Progenitor cell of endocrine pancreas (in vitro differentiated cells): Measurements from ENCODE around the gene SZT2. TPM values are rescaled to one million over a fixed set of nuclear protein-coding genes. Genes with fewer than 3 reads are reported as not detected.
A peak's percentile ranks its signal among the peaks of the same experiment; 100 is the strongest.

Experiments used
- DNase-seq: peaks from one replicate; pipeline ENCODE4 v3.0.0; 2021; ENCODE audit warnings: low spot score; ENCODE audit not compliant: unreplicated experiment
- H3K27ac Mint-ChIP-seq: 2 replicates; pipeline ENCODE4 v1.8.0; 2021; ENCODE audit warnings: mild to moderate bottlenecking, moderate library complexity, mixed read lengths
- H3K27me3 Mint-ChIP-seq: 2 replicates; pipeline ENCODE4 v1.8.0; 2021; ENCODE audit warnings: mixed read lengths
- H3K36me3 Mint-ChIP-seq: 2 replicates; pipeline ENCODE4 v1.8.0; 2022; ENCODE audit warnings: mixed read lengths; ENCODE audit not compliant: insufficient read depth
- H3K4me1 Mint-ChIP-seq: 2 replicates; pipeline ENCODE4 v1.8.0; 2021; ENCODE audit warnings: low read depth, mixed read lengths
- H3K4me3 Mint-ChIP-seq: 2 replicates; pipeline ENCODE4 v1.8.0; 2021; ENCODE audit warnings: low read depth, mild to moderate bottlenecking, moderate library complexity, mixed read lengths
- H3K9me3 Mint-ChIP-seq: 2 replicates; pipeline ENCODE4 v1.8.0; 2021; ENCODE audit warnings: low read depth, mixed read lengths
- CTCF ChIP-seq: fragments of 200-600 bp; sonication (generic); IDR thresholded peaks from one replicate; pipeline ENCODE4 v1.5.0; 2021; ENCODE audit warnings: antibody characterized with exemption, mild to moderate bottlenecking; ENCODE audit not compliant: unreplicated experiment
- total RNA-seq: library from RNA; stranded (reverse); gene quantifications from 2 replicates; pipeline ENCODE4 v1.2.1, GENCODE V29; 2021

The SZT2 gene
- total RNA-seq, 1 donor from 2014 or later: 75.4 TPM

GRCh38 chr1:43437031-43437973, 47.6 kb downstream of the SZT2 start:
- Mint-ChIP-seq H3K9me3 (no peaks in the 10 kb centered on the region), H3K4me3 (no peak overlapping the region), H3K36me3 (peaks cover 22% of the 10 kb centered on the region), H3K4me1 (peaks cover 3% of the 10 kb centered on the region), H3K27me3 (no peaks in the 10 kb centered on the region), H3K27ac (peak overlapping the region; percentile 17)
- TF ChIP-seq CTCF: no peak
- no peak for DNase-seq

GRCh38 chr1:43438006-43438405, 48.3 kb downstream of the SZT2 start:
- no peak for DNase-seq
- Mint-ChIP-seq H3K27ac (no peak overlapping the region), H3K27me3 (no peaks in the 10 kb centered on the region)

DNA sequence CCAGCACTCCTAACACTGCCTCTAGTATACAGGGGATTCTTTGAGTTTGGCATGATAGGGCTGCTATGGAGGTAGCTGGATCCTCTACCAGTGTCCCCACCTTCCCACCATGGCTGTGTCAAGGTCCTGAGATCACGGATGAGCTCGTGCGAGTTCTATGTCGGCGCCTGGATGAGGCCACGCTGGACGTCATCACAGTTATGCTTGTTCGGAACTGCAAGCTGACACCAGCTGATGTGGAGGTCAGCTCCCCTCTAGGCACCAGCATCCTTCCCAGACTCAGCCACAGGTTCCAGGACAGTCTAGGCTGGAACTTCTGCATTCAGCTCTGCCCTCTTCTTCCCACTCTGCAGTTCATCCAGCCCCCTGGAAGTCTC, 48.9 kb downstream of the SZT2 start:
- Mint-ChIP-seq H3K4me1 (peaks cover 3% of the 10 kb centered on the region), H3K4me3 (no peak overlapping the region), H3K27ac (no peak overlapping the region), H3K27me3 (no peaks in the 10 kb centered on the region), H3K36me3 (peaks cover 21% of the 10 kb centered on the region), H3K9me3 (no peaks in the 10 kb centered on the region)
- no peak for TF ChIP-seq CTCF
- no peak for DNase-seq

More at GRCh38 chr1:43438006-43438405, 48.3 kb downstream of the SZT2 start:
- TF ChIP-seq CTCF: no peak
- H3K4me1 Mint-ChIP-seq: peaks cover 3% of the 10 kb centered on the region
- no peak overlapping the region for H3K4me3 Mint-ChIP-seq
- peaks cover 21% of the 10 kb centered on the region for H3K36me3 Mint-ChIP-seq
- no peaks in the 10 kb centered on the region for H3K9me3 Mint-ChIP-seq

- Mint-ChIP-seq H3K4me1 (peaks cover 3% of the 10 kb centered on the region), H3K4me3 (no peak overlapping the region), H3K27me3 (no peaks in the 10 kb centered on the region)
These were observed 49.4 kb downstream of the SZT2 start for GRCh38 chr1:43438953-43439581.

More at GRCh38 chr1:43438953-43439581, 49.4 kb downstream of the SZT2 start:
- no peak for DNase-seq
- Mint-ChIP-seq H3K36me3 (peaks cover 21% of the 10 kb centered on the region), H3K27ac (no peak overlapping the region), H3K9me3 (no peaks in the 10 kb centered on the region)
- TF ChIP-seq CTCF: no peak
